ENCODE measurements around the gene ZFYVE26.
"Not testable (repeated sequence)": the region's sequence is repeated elsewhere in the genome, so short reads cannot be mapped to it uniquely, and the experiment has no call there.

The ZFYVE26 gene

GRCh38 chr14:67816326-67817002, at the start of gene ZFYVE26:
Gene ZFYVE26, minus strand, starts transcription at chr14:67816590. Its CDS starts 627 bp downstream, at chr14:67815963.
- peak; percentile 99 for DNase-seq

GRCh38 chr14:67863223-67863622, 46.8 kb upstream of the ZFYVE26 start:
- DNase-seq, result no peak

GRCh38 chr14:67859169-67859749, 42.9 kb upstream of the ZFYVE26 start:
- no peak for DNase-seq

GRCh38 chr14:67857778-67858350, 41.5 kb upstream of the ZFYVE26 start:
- DNase-seq, result no peak

GRCh38 chr14:67856827-67857226, 40.4 kb upstream of the ZFYVE26 start:
- DNase-seq, result no peak

- DNase-seq, result no peak
Observed at GRCh38 chr14:67853715-67854114, 37.3 kb upstream of the ZFYVE26 start.

- DNase-seq, result no peak
Observed at GRCh38 chr14:67852926-67853604, 36.7 kb upstream of the ZFYVE26 start.

GRCh38 chr14:67851785-67852410, 35.5 kb upstream of the ZFYVE26 start:
- DNase-seq, result no peak

GRCh38 chr14:67850066-67850830, 33.9 kb upstream of the ZFYVE26 start:
- no peak for DNase-seq

GRCh38 chr14:67846029-67846610, 29.7 kb upstream of the ZFYVE26 start:
- no peak for DNase-seq

GRCh38 chr14:67837011-67837624, 20.7 kb upstream of the ZFYVE26 start:
- DNase-seq, result peak; percentile 60

- DNase-seq, result no peak
Observed at GRCh38 chr14:67835596-67835995, 19.2 kb upstream of the ZFYVE26 start.

- no peak for DNase-seq
Observed at GRCh38 chr14:67833403-67833802, 17.0 kb upstream of the ZFYVE26 start.

GRCh38 chr14:67831113-67831512, 14.7 kb upstream of the ZFYVE26 start:
- no peak for DNase-seq

- DNase-seq, result no peak
Observed at GRCh38 chr14:67821121-67821520, 4.7 kb upstream of the ZFYVE26 start.

- no peak for DNase-seq
Observed at GRCh38 chr14:67820428-67820971, 4.1 kb upstream of the ZFYVE26 start.

- peak; percentile 87 for DNase-seq
Observed at GRCh38 chr14:67819563-67820421, 3.4 kb upstream of the ZFYVE26 start, which contains the start of gene RAD51B. Gene RAD51B, plus strand, starts transcription at chr14:67819779.

GRCh38 chr14:67818476-67818875, 2.1 kb upstream of the ZFYVE26 start:
- DNase-seq, result not testable (repeated sequence)

GRCh38 chr14:67817750-67818438, 1.5 kb upstream of the ZFYVE26 start:
- DNase-seq, result no peak
